ENCODE results near the gene SCGB3A1.

DNA sequence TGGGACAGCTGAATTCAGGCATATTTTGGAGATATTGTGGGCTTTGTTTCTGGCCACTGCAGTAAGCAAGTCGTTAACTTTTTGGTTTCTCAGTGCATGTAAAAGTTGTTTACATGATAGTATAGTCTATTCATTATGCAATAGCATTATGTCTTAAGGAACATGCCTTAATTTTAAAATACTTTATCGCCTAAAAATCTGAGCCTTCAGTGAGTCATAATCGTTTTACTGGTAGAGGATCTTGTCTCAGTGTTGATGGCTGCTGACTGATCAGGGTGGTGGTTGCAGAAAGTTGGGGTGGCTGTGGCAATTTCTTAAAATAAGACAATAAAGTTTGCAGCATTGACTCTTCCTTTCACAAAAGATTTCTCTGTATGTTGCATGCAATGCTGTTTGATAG lies 5.1 kb downstream of the SCGB3A1 start:
- TF ChIP-seq EZH2 (IDR thresholded peaks at IDR 0.05; ENCODE audit: borderline replicate concordance, insufficient read depth, low read depth, low read length, poor library complexity, severe bottlenecking) = no peak
- TF ChIP-seq, protein P1, sequence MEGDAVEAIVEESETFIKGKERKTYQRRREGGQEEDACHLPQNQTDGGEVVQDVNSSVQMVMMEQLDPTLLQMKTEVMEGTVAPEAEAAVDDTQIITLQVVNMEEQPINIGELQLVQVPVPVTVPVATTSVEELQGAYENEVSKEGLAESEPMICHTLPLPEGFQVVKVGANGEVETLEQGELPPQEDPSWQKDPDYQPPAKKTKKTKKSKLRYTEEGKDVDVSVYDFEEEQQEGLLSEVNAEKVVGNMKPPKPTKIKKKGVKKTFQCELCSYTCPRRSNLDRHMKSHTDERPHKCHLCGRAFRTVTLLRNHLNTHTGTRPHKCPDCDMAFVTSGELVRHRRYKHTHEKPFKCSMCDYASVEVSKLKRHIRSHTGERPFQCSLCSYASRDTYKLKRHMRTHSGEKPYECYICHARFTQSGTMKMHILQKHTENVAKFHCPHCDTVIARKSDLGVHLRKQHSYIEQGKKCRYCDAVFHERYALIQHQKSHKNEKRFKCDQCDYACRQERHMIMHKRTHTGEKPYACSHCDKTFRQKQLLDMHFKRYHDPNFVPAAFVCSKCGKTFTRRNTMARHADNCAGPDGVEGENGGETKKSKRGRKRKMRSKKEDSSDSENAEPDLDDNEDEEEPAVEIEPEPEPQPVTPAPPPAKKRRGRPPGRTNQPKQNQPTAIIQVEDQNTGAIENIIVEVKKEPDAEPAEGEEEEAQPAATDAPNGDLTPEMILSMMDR (IDR thresholded peaks at IDR 0.05) = no peak

Measured in B cell (primary cell).